ENCODE results near the gene ZNF491.

DNA sequence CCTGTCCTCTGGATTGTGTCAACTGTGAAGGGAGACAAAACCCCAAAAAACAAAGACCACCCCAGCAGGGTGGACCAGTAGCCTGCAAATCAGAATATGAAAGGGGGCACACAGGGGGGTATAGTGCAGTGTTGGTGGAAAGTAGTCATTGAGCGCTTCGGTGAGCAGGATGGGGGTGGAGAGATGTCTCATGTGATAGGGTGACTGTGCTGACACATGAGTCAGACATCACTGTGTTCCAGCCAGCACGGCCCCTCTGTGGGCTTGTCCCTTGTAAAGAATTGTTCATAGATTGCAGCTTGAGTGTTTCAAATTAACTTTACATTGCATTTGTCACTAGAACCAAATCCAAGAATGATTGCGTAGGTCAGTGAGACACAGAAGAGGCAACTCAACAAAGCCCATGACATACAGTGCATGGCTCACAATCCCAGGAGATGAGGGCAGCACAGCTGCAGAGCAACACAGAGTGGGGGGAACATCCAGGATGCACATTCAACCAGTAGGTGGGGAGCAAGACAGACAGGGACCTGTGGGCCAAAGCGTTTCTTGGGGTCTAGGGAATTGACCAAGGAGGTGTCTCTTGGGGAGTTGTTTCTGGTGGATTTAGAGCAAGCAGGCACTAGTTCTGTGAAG, 23.3 kb downstream of the ZNF491 start:
- no peak for TF ChIP-seq CTCF (tag by site-specific recombination; IDR thresholded peaks at IDR 0.05)
- TF ChIP-seq ZNF768 (tag by site-specific recombination; IDR thresholded peaks at IDR 0.05): no peak
- TF ChIP-seq TCF7L2 (IDR thresholded peaks at IDR 0.05; ENCODE audit: borderline replicate concordance, low read depth, low read length): no peak
- TF ChIP-seq, protein P1, sequence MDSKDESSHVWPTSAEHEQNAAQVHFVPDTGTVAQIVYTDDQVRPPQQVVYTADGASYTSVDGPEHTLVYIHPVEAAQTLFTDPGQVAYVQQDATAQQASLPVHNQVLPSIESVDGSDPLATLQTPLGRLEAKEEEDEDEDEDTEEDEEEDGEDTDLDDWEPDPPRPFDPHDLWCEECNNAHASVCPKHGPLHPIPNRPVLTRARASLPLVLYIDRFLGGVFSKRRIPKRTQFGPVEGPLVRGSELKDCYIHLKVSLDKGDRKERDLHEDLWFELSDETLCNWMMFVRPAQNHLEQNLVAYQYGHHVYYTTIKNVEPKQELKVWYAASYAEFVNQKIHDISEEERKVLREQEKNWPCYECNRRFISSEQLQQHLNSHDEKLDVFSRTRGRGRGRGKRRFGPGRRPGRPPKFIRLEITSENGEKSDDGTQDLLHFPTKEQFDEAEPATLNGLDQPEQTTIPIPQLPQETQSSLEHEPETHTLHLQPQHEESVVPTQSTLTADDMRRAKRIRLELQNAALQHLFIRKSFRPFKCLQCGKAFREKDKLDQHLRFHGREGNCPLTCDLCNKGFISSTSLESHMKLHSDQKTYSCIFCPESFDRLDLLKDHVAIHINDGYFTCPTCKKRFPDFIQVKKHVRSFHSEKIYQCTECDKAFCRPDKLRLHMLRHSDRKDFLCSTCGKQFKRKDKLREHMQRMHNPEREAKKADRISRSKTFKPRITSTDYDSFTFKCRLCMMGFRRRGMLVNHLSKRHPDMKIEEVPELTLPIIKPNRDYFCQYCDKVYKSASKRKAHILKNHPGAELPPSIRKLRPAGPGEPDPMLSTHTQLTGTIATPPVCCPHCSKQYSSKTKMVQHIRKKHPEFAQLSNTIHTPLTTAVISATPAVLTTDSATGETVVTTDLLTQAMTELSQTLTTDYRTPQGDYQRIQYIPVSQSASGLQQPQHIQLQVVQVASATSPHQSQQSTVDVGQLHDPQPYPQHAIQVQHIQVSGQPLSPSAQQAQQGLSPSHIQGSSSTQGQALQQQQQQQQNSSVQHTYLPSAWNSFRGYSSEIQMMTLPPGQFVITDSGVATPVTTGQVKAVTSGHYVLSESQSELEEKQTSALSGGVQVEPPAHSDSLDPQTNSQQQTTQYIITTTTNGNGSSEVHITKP (tag by site-specific recombination; IDR thresholded peaks at IDR 0.05): no peak
- TF ChIP-seq ZNF274 (IDR thresholded peaks at IDR 0.05; ENCODE audit: low read length): no peak
- no peak for TF ChIP-seq ZNF274 (tag by site-specific recombination; IDR thresholded peaks at IDR 0.05; ENCODE audit: borderline replicate concordance)
- TF ChIP-seq, protein P2, sequence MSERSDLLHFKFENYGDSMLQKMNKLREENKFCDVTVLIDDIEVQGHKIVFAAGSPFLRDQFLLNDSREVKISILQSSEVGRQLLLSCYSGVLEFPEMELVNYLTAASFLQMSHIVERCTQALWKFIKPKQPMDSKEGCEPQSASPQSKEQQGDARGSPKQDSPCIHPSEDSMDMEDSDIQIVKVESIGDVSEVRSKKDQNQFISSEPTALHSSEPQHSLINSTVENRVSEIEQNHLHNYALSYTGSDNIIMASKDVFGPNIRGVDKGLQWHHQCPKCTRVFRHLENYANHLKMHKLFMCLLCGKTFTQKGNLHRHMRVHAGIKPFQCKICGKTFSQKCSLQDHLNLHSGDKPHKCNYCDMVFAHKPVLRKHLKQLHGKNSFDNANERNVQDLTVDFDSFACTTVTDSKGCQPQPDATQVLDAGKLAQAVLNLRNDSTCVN (tag by site-specific recombination; optimal IDR thresholded peaks at IDR 0.05): no peak
- TF ChIP-seq SALL2 (tag by site-specific recombination; IDR thresholded peaks at IDR 0.05; ENCODE audit: borderline replicate concordance): no peak
- no peak for TF ChIP-seq ATF2 (tag by site-specific recombination; IDR thresholded peaks at IDR 0.05; ENCODE audit: low read depth)
- no peak for TF ChIP-seq ZBTB48 (tag by site-specific recombination; IDR thresholded peaks at IDR 0.05)
